Activated CD8-positive, alpha-beta T cell treated with anti-CD3 and anti-CD28 coated beads for 36 hours (primary cell): ENCODE results near the gene AFF2. TPM values are rescaled to one million over a fixed set of nuclear protein-coding genes. Genes with fewer than 3 reads are reported as not detected.
"Not testable (repeated sequence)": the region's sequence is repeated elsewhere in the genome, so short reads cannot be mapped to it uniquely, and the experiment has no call there.

ENCODE experiments used
- ATAC-seq: fragments of 200-7000 bp; cut with Tn5 transposase; one replicate; pipeline ENCODE4 v1.10.0; 2021; ENCODE audit warnings: mild to moderate bottlenecking, moderate library complexity
- CTCF ChIA-PET: fragments of 350-600 bp; sonication (Branson Sonifier 250); formaldehyde crosslinking; loops from one replicate; lab custom pipeline; 2021; ENCODE audit warnings: antibody characterized with exemption; lab: Charles Lee
- POLR2A ChIA-PET: fragments of 350-600 bp; sonication (Branson Sonifier 250); formaldehyde crosslinking; loops from one replicate; lab custom pipeline; 2021; ENCODE audit warnings: antibody characterized with exemption; lab: Charles Lee
- DNase-seq: peaks from one replicate; pipeline ENCODE4 v3.0.0-alpha.2; 2020
- H3K27ac Mint-ChIP-seq: one replicate; pipeline ENCODE4 v1.8.0; 2021; ENCODE audit warnings: mild to moderate bottlenecking, mixed read lengths
- H3K27me3 Mint-ChIP-seq: one replicate; pipeline ENCODE4 v1.8.0; 2021; ENCODE audit warnings: mixed read lengths
- H3K36me3 Mint-ChIP-seq: one replicate; pipeline ENCODE4 v1.8.0; 2021; ENCODE audit warnings: low read depth, mixed read lengths
- H3K4me1 Mint-ChIP-seq: one replicate; pipeline ENCODE4 v1.8.0; 2021; ENCODE audit warnings: low read depth, mixed read lengths
- H3K4me3 Mint-ChIP-seq: one replicate; pipeline ENCODE4 v1.8.0; 2021; ENCODE audit warnings: mild to moderate bottlenecking, moderate library complexity, mixed read lengths
- H3K9me3 Mint-ChIP-seq: one replicate; pipeline ENCODE4 v1.8.0; 2021; ENCODE audit warnings: mixed read lengths
- CTCF ChIP-seq: fragments of 200-600 bp; IDR thresholded peaks from one replicate; pipeline ENCODE4 v1.8.0; 2022; ENCODE audit warnings: antibody characterized with exemption, mild to moderate bottlenecking
- intact Hi-C: fragments of 100-400 bp; cut with micrococcal nuclease; formaldehyde crosslinking; loops from one replicate; pipeline ENCODE4 v1.10.0; 2022
- total RNA-seq, 2 experiments: library from RNA; stranded (reverse); gene quantifications; one replicate each; pipeline ENCODE4 v1.2.3, GENCODE V29; 2021

Gene AFF2
- total RNA-seq, 2 experiments from 2014 or later: 1.3 to 1.7 TPM

- POLR2A ChIA-PET: no interaction called here
Observed at GRCh38 chrX:148664995-148665394, 164.6 kb downstream of the AFF2 start.

GRCh38 chrX:148669175-148669574 lies 168.8 kb downstream of the AFF2 start:
- H3K27me3 Mint-ChIP-seq, intact Hi-C loops, DNase-seq, H3K27ac Mint-ChIP-seq, H3K36me3 Mint-ChIP-seq, H3K4me1 Mint-ChIP-seq, H3K4me3 Mint-ChIP-seq, ATAC-seq, CTCF ChIA-PET, POLR2A ChIA-PET: not testable (repeated sequence)
- peaks cover 19% of the 10 kb centered on the region for H3K9me3 Mint-ChIP-seq

More at GRCh38 chrX:148664995-148665394, 164.6 kb downstream of the AFF2 start:
- TF ChIP-seq CTCF: no peak
- CTCF ChIA-PET: no interaction called here
- no peak overlapping the region for H3K27ac Mint-ChIP-seq
- peaks cover 14% of the 10 kb centered on the region for H3K9me3 Mint-ChIP-seq
- intact Hi-C loops: no loop called here
- H3K36me3 Mint-ChIP-seq: no peaks in the 10 kb centered on the region
- ATAC-seq (no peak), DNase-seq (no peak)
- H3K4me3 Mint-ChIP-seq: no peak overlapping the region
- no peaks in the 10 kb centered on the region for H3K4me1 Mint-ChIP-seq
- H3K27me3 Mint-ChIP-seq: no peaks in the 10 kb centered on the region

GRCh38 chrX:148670277-148670676 lies 169.9 kb downstream of the AFF2 start:
- peaks cover 19% of the 10 kb centered on the region for H3K9me3 Mint-ChIP-seq
- ChIA-PET CTCF (no interaction called here), POLR2A (no interaction called here)
- no peak for TF ChIP-seq CTCF
- DNase-seq (no peak), ATAC-seq (no peak)
- H3K4me1 Mint-ChIP-seq: no peaks in the 10 kb centered on the region
- H3K36me3 Mint-ChIP-seq: no peaks in the 10 kb centered on the region
- intact Hi-C loops: no loop called here
- no peaks in the 10 kb centered on the region for H3K27me3 Mint-ChIP-seq
- H3K4me3 Mint-ChIP-seq: no peak overlapping the region
- no peak overlapping the region for H3K27ac Mint-ChIP-seq

- Mint-ChIP-seq H3K4me1 (no peaks in the 10 kb centered on the region), H3K9me3 (peaks cover 13% of the 10 kb centered on the region), H3K36me3 (no peaks in the 10 kb centered on the region), H3K27me3 (no peaks in the 10 kb centered on the region), H3K4me3 (no peak overlapping the region), H3K27ac (no peak overlapping the region)
- ATAC-seq (no peak), DNase-seq (no peak)
- ChIA-PET CTCF (no interaction called here), POLR2A (no interaction called here)
- intact Hi-C loops: no loop called here
- TF ChIP-seq CTCF: no peak
Observed at GRCh38 chrX:148672517-148672916, 172.1 kb downstream of the AFF2 start.

- CTCF ChIA-PET: no interaction called here
- ATAC-seq (no peak), DNase-seq (no peak)
- TF ChIP-seq CTCF: no peak
- Mint-ChIP-seq H3K27ac (no peak overlapping the region), H3K4me1 (no peaks in the 10 kb centered on the region), H3K9me3 (no peaks in the 10 kb centered on the region), H3K4me3 (no peak overlapping the region), H3K27me3 (no peaks in the 10 kb centered on the region), H3K36me3 (no peaks in the 10 kb centered on the region)
- POLR2A ChIA-PET: no interaction called here
- intact Hi-C loops: no loop called here
Observed at GRCh38 chrX:148681605-148682004, 181.2 kb downstream of the AFF2 start.

GRCh38 chrX:148682206-148682605 lies 181.8 kb downstream of the AFF2 start:
- Mint-ChIP-seq H3K36me3 (no peaks in the 10 kb centered on the region), H3K27me3 (no peaks in the 10 kb centered on the region), H3K4me1 (no peaks in the 10 kb centered on the region), H3K27ac (no peak overlapping the region), H3K9me3 (no peaks in the 10 kb centered on the region), H3K4me3 (no peak overlapping the region)
- intact Hi-C loops: no loop called here
- DNase-seq (no peak), ATAC-seq (no peak)
- CTCF ChIA-PET: no interaction called here
- no peak for TF ChIP-seq CTCF
- POLR2A ChIA-PET: no interaction called here
